UCSD-AML1 (cell line): Measurements from ENCODE around the gene TMED3.
"Not testable (repeated sequence)": the region's sequence is repeated elsewhere in the genome, so short reads cannot be mapped to it uniquely, and the experiment has no call there.

Experiments used
- DNase-seq: peaks from one replicate; lab custom pipeline; 2025; ENCODE audit not compliant: unreplicated experiment; lab: John Stamatoyannopoulos, UW

Gene TMED3

GRCh38 chr15:79315623-79316328 lies 4.9 kb downstream of the TMED3 start:
- no peak for DNase-seq

- no peak for DNase-seq
Observed at GRCh38 chr15:79316864-79317263, 6.0 kb downstream of the TMED3 start.

GRCh38 chr15:79319973-79320372 lies 9.1 kb downstream of the TMED3 start:
- DNase-seq: not testable (repeated sequence)

GRCh38 chr15:79321876-79322275 lies 11.0 kb downstream of the TMED3 start:
- DNase-seq: no peak

- DNase-seq: no peak
Observed at GRCh38 chr15:79322306-79322705, 11.4 kb downstream of the TMED3 start.

- DNase-seq: no peak
Observed at GRCh38 chr15:79322945-79323344, 12.0 kb downstream of the TMED3 start.

GRCh38 chr15:79329171-79329611 lies 18.3 kb downstream of the TMED3 start:
- DNase-seq: no peak

GRCh38 chr15:79332824-79333510 lies 22.1 kb downstream of the TMED3 start:
- no peak for DNase-seq

GRCh38 chr15:79337591-79337990 lies 26.7 kb downstream of the TMED3 start:
- DNase-seq: no peak

GRCh38 chr15:79339588-79340314 lies 28.8 kb downstream of the TMED3 start:
- no peak for DNase-seq

- DNase-seq: no peak
Observed at GRCh38 chr15:79340315-79340602, 29.3 kb downstream of the TMED3 start.

GRCh38 chr15:79341396-79341795 lies 30.5 kb downstream of the TMED3 start:
- DNase-seq: no peak

GRCh38 chr15:79349525-79349924 lies 38.6 kb downstream of the TMED3 start:
- no peak for DNase-seq

- DNase-seq: no peak
Observed at GRCh38 chr15:79352206-79352605, 41.3 kb downstream of the TMED3 start.

GRCh38 chr15:79357566-79357965 lies 46.7 kb downstream of the TMED3 start:
- DNase-seq: no peak

- no peak for DNase-seq
Observed at GRCh38 chr15:79358069-79358468, 47.2 kb downstream of the TMED3 start.

GRCh38 chr15:79364571-79365240 lies 53.8 kb downstream of the TMED3 start:
- no peak for DNase-seq

GRCh38 chr15:79365765-79366164 lies 54.9 kb downstream of the TMED3 start:
- no peak for DNase-seq

GRCh38 chr15:79366691-79367090 lies 55.8 kb downstream of the TMED3 start:
- DNase-seq: no peak

- no peak for DNase-seq
Observed at GRCh38 chr15:79370716-79371115, 59.8 kb downstream of the TMED3 start.

- no peak for DNase-seq
Observed at GRCh38 chr15:79371591-79371990, 60.7 kb downstream of the TMED3 start.

- DNase-seq: no peak
Observed at GRCh38 chr15:79372428-79372827, 61.5 kb downstream of the TMED3 start.
